Upper lobe of left lung (tissue), 4 donors: ENCODE results near the gene PECR.

Source experiments
- CTCF ChIP-seq, 6 experiments: fragments of 450-650 bp in 4 of 6; fragments of 200-600 bp in 2 of 6; sonication (generic) in 2 of 6; IDR thresholded peaks; one replicate each; pipeline ENCODE4 v1.5.1; 2016 to 2019; ENCODE audit warnings: antibody characterized with exemption in 6 of 6
- POLR2AphosphoS5 ChIP-seq, 2 donors: sonication (generic); formaldehyde crosslinking; IDR thresholded peaks; one replicate each; pipeline ENCODE4 v1.5.1; 2017; ENCODE audit warnings: antibody characterized with exemption in 2 of 2

- TF ChIP-seq POLR2AphosphoS5 (IDR thresholded peaks at IDR 0.05) = peak; percentile 19 to 33
- TF ChIP-seq CTCF (IDR thresholded peaks at IDR 0.05) = no peak
These were observed 23.9 kb downstream of the PECR start for GRCh38 chr2:216057688-216058193.
